Ishikawa (cell line): ENCODE measurements around the gene RANBP17.

Source experiments
- CEBPB ChIP-seq: IDR thresholded peaks from 2 replicates; pipeline ENCODE4 v1.6.1; 2012
- CREB1 ChIP-seq: IDR thresholded peaks from 2 replicates; pipeline ENCODE4 v1.6.1; 2012; ENCODE audit warnings: low read depth
- EGR1 ChIP-seq: IDR thresholded peaks from 2 replicates; pipeline ENCODE4 v1.6.1; 2012
- EP300 ChIP-seq: IDR thresholded peaks from 2 replicates; pipeline ENCODE4 v1.6.1; 2012; ENCODE audit warnings: borderline replicate concordance
- FOXM1 ChIP-seq: IDR thresholded peaks from 2 replicates; pipeline ENCODE4 v1.6.1; 2012; ENCODE audit warnings: low read depth, borderline replicate concordance
- NFIC ChIP-seq: IDR thresholded peaks from 2 replicates; pipeline ENCODE4 v1.6.1; 2012
- RAD21 ChIP-seq: IDR thresholded peaks from 2 replicates; pipeline ENCODE4 v1.6.1; 2012; ENCODE audit warnings: low read depth
- TAF1 ChIP-seq: IDR thresholded peaks from 2 replicates; pipeline ENCODE4 v1.6.1; 2012; ENCODE audit warnings: low read depth, mild to moderate bottlenecking
- TCF12 ChIP-seq: IDR thresholded peaks from 2 replicates; pipeline ENCODE4 v1.6.1; 2012; ENCODE audit warnings: low read depth
- TEAD4 ChIP-seq: IDR thresholded peaks from 2 replicates; pipeline ENCODE4 v1.6.1; 2012
- ZBTB7A ChIP-seq: IDR thresholded peaks from 2 replicates; pipeline ENCODE4 v1.6.1; 2012; ENCODE audit warnings: low read depth
- TF ChIP-seq, protein P1 (sequence below): IDR thresholded peaks from 2 replicates; pipeline ENCODE4 v1.6.1; 2012
- TF ChIP-seq, protein P2 (sequence below): IDR thresholded peaks from 2 replicates; pipeline ENCODE4 v1.6.1; 2012; ENCODE audit warnings: low read depth, mild to moderate bottlenecking

Gene RANBP17

DNA sequence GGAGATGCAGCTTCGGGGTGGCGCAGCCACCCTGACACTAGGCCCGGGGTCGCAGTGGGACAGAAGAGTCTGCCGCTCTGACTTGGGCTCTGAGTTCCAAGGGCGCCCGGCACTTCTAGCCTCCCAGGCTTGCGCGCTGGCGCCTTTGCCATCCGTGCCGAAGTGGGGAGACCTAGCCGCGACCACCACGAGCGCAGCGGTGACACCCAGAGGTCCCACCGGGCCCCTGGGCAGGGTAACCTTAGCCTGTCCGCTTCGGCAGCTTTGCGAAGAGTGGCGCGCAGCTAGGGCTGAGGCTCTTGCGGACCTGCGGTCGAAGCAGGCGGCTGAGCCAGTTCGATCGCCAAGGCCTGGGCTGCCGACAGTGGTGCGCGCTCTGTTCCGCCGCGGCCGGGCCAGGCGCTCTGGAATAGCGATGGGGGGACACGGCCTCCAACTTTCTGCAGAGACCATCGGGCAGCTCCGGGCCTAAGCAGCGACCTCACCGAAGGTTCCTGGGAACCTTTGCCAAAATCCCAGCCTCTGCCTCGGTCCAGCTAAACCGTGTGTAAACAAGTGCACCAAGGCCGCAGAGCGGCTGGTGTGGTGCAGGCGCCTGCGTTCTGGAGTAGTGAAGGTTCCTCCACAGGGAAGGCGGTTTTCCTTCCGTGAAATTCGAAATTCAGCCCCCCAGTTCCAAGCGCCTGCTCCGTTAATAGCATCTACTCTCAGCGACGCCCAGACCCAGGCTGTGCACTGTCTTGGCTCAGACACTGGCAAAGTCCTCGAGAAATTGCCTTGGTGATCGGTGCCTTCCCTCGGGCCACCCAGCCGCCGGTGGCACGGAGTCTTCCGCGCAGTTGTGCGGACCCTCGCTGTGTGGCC lies 454.7 kb downstream of the RANBP17 start:
- TF ChIP-seq NFIC: no peak
- TF ChIP-seq FOXM1: no peak
- no peak for TF ChIP-seq RAD21
- TF ChIP-seq, protein P1, sequence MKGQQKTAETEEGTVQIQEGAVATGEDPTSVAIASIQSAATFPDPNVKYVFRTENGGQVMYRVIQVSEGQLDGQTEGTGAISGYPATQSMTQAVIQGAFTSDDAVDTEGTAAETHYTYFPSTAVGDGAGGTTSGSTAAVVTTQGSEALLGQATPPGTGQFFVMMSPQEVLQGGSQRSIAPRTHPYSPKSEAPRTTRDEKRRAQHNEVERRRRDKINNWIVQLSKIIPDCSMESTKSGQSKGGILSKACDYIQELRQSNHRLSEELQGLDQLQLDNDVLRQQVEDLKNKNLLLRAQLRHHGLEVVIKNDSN: no peak
- no peak for TF ChIP-seq EP300
- TF ChIP-seq EGR1: no peak
- TF ChIP-seq TEAD4: no peak
- TF ChIP-seq ZBTB7A: no peak
- TF ChIP-seq CREB1: no peak
- TF ChIP-seq TAF1: no peak
- TF ChIP-seq CEBPB: no peak
- TF ChIP-seq TCF12: no peak
- TF ChIP-seq, protein P2, sequence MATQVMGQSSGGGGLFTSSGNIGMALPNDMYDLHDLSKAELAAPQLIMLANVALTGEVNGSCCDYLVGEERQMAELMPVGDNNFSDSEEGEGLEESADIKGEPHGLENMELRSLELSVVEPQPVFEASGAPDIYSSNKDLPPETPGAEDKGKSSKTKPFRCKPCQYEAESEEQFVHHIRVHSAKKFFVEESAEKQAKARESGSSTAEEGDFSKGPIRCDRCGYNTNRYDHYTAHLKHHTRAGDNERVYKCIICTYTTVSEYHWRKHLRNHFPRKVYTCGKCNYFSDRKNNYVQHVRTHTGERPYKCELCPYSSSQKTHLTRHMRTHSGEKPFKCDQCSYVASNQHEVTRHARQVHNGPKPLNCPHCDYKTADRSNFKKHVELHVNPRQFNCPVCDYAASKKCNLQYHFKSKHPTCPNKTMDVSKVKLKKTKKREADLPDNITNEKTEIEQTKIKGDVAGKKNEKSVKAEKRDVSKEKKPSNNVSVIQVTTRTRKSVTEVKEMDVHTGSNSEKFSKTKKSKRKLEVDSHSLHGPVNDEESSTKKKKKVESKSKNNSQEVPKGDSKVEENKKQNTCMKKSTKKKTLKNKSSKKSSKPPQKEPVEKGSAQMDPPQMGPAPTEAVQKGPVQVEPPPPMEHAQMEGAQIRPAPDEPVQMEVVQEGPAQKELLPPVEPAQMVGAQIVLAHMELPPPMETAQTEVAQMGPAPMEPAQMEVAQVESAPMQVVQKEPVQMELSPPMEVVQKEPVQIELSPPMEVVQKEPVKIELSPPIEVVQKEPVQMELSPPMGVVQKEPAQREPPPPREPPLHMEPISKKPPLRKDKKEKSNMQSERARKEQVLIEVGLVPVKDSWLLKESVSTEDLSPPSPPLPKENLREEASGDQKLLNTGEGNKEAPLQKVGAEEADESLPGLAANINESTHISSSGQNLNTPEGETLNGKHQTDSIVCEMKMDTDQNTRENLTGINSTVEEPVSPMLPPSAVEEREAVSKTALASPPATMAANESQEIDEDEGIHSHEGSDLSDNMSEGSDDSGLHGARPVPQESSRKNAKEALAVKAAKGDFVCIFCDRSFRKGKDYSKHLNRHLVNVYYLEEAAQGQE: no peak

DNA sequence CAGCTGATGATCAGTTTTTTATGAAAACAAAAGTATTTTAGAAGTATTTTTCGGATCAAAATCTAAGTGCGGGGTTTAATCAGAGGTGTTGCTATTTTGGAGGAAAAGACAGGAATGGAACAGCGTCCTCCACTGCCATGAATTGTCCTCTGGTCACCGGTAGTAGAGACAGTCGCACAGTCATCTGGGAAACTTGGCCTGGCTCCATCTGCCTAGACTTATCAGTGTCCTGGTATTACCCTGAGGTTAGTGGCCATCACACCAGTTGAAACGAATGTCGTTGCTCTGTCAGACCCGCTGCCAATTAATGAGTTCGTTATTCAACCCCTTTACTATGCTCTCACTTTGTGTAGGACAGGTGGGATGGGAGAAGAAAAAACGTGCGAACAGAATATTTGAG lies 455.4 kb downstream of the RANBP17 start:
- TF ChIP-seq, protein P2: no peak

DNA sequence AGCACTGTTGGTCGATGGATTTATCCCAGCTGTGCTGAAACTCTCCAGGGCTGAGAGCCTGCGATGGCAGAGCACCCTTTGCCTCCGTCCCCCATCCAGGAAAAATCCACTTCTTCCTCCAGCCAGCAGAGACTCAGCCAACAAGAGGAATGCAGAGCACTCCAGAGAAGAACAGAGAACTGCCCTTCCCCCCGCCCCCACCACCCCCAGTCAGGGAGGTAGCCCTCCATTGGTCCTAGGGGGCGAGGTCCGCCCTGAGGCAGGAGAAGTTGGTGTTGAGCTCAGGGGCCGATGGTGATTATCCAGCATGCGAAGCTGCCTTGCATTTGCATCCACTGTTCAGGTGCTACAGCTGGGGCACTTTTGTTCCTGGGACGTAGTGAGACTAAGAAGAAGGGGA lies 456.2 kb downstream of the RANBP17 start:
- TF ChIP-seq TCF12 (no peak), FOXM1 (no peak)

DNA sequence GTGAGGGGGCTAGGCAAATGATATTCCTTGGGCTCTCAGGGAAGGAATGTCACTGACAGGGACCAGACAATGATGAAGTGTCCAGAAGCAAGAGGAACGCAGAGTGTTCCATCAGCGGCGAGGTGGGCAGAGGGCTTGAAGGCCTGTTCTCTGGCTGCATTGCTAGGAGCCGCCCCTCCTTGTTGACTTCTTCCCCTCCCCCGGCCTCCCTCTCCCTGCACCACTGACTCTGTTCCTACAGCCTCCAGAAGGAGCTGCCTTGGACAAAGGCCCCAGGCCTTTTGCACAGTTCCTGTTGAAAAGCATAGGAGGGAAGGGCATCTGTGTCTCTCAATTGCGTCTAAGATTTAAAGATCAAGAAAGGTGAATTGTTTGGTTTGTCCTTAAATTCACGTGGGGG lies 459.6 kb downstream of the RANBP17 start:
- TF ChIP-seq EGR1 (no peak), ZBTB7A (no peak), CEBPB (no peak), TEAD4 (no peak)

DNA sequence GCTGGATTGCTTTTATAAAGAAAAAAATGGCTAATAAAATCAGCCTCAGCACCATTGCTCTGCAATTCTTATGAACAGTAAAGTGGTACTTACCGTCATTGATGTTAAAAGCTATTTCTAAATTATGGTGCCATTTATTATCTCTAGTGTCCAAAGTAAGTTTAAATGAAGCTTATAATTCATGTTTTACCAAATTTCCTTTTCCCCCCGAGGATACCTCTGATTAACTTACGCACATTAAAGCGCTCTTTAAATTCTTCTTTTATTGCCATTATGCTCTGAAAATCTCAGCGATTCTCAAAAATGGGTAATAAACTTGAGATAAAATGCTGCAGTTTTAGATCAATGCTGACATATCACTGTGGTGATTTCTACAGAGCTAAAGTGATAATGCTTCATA lies 460.7 kb downstream of the RANBP17 start:
- no peak for TF ChIP-seq CREB1

DNA sequence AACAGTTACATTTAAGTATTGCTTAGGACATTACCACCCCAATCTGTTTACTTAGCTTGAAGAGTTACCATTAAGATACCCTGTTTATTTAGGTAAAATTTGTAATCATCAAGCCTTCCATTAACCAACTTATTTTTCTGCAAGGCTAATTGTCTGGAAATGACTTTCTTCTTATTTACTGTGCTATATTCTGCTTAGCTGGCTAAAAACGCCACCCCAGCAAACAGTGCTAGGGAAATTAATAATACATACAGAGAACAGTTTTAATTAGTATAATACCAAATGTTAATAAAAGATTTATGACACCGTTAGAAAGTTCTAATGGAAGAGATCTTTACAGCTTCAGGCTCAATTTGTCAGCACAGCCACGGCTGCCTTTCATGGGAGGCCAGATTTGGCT lies 461.2 kb downstream of the RANBP17 start:
- TF ChIP-seq TCF12 (no peak), FOXM1 (no peak)
- TF ChIP-seq, protein P2: no peak
